Colon (tissue), 2 donors: Measurements from ENCODE around the gene NTN5.
"Not testable (repeated sequence)": the region's sequence is repeated elsewhere in the genome, so short reads cannot be mapped to it uniquely, and the experiment has no call there.

Source experiments
- FAIRE-seq: peaks from 2 replicates; lab custom pipeline; 2012; peaks lifted over from hg19 to GRCh38; lab: Jason Lieb, UNC
- donor health status: control.
- donor health status: control.

Gene NTN5

GRCh38 chr19:48644355-48644754 lies 28.5 kb downstream of the NTN5 start:
- FAIRE-seq = no peak

DNA sequence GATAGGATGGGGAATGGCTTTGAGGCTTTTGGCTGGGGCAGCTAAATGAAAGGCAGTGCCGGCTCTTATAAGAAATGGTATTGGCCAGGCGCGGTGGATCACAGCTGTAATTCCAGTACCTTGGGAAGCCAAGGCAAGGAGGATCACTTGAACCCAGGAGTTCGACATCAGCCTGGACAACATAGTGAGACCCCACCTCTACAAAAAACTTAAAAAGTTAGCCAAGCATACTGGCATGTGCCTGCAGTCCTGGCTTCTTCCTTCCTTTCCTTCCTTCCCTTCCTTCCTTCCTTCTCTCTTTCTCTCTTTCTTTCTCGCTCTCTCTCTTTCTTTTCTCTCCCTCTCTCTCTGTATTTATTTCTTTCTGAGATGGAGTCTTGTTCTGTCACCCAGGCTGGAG lies 30.0 kb downstream of the NTN5 start:
- no peak for FAIRE-seq

GRCh38 chr19:48641850-48642249 lies 31.0 kb downstream of the NTN5 start:
- FAIRE-seq = no peak

- no peak for FAIRE-seq
Observed at GRCh38 chr19:48639483-48640375, 33.1 kb downstream of the NTN5 start.

- no peak for FAIRE-seq
Observed at GRCh38 chr19:48638831-48639381, 33.9 kb downstream of the NTN5 start.

- FAIRE-seq = no peak
Observed at GRCh38 chr19:48637948-48638830, 34.6 kb downstream of the NTN5 start.

DNA sequence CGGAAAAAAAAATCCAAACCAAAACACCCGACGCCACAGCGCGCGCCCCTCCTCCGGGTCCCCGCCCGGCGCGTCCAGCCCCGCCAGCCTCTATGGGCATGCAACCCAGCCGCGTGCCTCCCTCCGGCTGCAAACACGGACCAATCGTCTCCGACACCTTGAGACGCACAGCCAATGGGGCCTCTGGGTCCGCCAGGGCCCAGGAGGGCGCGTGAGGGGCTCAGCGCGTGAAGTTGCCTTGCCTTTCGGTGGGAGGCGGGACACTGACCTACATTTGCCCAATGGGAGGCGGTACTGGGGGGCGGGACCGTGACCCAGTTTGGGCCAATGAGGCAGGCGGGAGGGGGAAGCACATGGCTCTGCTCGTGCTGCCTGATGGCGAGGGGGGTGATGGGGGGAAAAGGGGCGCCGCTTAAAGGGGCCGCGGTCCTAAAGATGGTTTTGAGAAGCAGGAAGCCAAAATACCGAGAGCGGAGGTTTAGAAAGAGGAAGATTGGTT lies 35.3 kb downstream of the NTN5 start:
- FAIRE-seq = no peak

- no peak for FAIRE-seq
Observed at GRCh38 chr19:48636859-48637448, 35.9 kb downstream of the NTN5 start, which contains the start of gene DBP. TSS of gene DBP (minus strand) at chr19:48637379. CDS start at chr19:48636994, 385 bp downstream.

DNA sequence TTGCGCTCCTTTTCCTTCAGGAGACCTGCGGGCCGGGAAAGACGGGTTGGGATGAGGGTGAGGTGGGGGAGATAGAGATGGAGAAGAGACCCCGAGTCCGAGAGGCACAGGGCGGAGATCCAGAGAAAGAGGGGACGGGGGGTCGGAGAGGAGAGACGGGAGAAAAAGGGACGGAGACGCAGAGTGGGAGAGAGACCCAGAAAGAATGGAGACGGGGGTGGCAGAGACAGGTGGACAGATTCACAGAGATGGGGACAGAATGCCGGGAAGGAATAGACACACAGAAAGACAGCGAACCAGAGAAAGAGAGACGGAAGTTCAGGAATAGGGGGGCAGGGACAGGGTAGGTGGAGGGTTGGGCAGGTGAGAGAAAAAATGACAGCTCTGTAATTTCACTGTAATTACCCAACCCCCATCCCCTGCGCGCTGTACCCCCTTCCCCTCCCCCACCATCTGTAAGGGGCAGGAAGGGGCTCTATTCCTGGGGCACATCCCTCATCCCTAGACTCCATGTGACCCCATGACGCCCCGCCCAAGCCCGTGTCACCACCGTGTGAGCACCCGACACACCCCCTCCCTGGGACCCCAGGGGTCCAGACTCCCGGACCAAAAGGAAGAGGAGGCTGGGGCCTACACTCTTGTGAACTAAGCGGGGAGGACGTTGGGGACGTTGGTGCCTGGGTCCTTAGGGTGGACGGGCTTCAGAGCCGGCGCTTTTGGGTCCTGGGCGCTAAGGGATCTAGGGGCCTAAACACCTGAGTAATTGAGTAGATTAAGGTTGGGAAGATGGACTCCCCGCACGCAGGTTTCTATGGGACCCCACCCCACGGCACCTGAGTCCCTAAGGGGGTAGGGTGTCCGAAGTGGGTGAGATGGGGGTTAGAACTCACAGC lies 36.6 kb downstream of the NTN5 start:
- no peak for FAIRE-seq

DNA sequence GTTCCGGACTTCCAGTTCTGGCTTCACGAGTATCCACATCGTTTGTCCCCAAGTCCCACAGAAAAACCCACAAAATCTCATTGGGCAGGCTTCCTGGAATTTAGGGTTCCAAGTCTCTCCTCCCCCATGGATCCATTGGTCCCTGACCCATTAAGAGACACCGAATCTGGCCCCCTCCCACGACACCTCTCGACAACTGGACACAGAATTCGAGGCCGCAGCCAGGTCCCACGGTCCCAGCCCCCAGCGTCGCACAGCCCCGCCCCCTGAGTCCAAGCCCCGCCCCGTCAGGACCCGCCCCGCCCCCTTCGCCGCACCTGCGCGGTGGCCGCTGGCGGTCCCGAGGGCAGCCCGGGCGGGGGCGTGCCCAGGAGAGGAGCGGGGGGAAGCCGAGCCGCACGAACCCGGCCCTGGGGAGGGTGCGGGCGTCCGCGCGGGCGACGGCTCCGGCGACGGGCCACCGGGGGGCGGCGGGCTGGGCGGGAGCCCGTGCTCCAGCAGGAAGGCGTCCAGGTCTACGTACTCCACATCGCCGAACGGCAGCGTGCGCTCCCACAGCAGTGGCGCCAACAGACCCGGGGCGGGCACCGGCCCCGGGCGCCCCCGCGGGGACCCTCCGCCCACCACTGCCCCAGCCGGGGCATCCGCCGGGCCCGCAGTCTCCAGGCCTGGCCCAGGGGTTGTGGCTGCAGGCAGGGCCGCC lies 37.4 kb downstream of the NTN5 start:
- FAIRE-seq = no peak

GRCh38 chr19:48634424-48635262 lies 38.2 kb downstream of the NTN5 start:
- FAIRE-seq = no peak

GRCh38 chr19:48634036-48634342 lies 38.8 kb downstream of the NTN5 start:
- FAIRE-seq = no peak

DNA sequence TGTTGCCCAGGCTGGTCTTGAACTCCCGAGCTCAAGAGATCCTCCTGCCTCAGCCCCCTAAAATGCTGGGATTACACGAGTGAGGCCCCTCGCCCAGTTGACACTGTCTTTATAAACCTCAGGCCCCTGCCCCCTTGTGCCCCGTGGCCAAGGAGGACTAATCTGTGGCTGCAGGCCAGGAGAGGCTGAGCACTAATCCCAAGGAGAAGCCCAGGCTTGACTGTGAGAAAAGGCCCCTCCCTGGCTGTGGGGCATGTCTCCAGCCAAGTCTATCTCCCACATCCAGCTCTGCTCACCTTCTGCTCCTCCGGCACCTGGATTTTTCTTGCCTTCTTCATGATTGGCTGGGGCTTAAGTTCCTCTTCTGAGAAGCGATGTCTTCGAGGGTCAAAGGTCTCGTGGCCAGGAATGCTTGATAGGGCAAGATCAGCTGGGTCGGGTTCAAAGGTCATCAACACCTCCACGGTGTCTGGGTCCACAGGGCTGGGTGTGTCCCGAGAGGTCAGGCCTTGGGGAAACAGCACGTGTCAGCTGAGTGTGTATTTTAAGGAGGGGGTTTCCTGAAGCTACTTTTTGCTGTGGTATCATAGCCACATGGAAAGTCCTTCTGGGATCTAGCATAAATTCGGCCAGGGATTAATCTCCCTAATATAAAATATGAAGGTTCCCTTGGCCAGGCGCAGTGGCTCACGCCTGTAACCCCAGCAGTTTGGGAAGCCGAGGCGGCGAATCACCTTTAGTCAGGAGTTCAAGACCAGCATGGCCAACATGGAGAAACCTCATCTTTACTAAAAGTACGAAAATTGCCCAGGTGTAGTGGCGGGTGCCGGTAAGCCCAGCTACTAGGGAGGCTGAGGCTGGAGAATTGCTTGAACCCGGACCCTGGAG lies 39.4 kb downstream of the NTN5 start:
- no peak for FAIRE-seq

DNA sequence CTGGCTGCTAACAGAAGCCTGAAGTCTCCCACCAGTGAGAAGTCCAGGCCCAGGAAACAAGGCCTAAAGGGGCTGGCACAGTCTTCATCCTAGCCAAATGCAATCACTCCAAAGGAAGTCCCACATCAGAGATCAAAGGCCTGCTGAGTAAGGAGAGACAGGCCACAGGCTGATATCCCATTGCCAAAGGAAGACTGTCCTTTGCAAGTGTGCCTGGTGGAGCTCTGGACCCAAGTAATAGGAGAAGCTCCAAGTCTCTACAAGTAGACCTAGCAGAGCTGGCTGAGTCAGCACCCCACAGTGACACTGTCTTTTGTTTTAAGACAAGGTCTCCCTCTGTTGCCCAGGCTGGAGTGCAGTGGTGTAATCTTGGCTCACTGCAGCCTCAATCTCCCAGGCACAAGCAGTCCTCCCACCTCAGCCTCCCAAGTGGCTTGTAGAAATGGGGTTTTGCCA lies 40.1 kb downstream of the NTN5 start:
- FAIRE-seq = no peak

DNA sequence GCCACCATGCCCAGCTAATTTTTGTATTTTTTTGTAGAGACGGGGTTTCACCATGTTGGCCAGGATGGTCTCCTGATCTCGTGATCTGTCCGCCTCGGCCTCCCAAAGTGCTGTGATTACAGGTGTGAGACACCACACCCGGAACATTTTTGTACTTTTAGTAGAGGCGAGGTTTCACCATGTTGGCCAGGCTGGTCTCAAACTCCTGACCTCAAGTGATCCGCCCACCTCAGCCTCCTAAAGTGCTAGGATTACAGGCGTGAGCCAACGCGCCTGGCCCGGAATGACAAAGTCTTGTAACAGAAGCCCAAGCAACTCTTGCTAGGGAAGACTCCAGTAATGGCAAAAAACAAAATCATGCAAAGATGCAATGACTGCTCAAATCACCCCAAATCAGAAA lies 40.5 kb downstream of the NTN5 start:
- FAIRE-seq = not testable (repeated sequence)

DNA sequence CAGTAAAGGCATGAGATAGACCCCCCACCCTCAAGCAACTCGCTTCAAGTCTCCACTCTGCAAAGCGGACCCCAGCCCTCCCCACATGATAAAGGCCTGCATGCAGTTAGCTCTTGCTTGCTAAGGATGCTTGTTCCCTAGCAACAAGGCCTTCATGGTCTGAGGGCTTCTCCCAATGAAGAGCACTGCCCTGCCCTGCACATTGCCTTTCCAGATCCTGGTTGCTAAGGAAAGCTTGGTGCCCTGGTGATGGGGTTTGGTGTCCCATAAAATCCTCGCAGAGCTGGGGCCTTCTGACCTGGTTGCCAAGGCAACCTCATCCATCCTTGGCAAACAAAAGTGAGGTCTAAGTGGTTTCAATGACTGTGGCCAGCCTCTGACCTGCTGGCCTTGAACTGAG lies 41.6 kb downstream of the NTN5 start:
- FAIRE-seq = no peak

GRCh38 chr19:48630296-48631063 lies 42.3 kb downstream of the NTN5 start:
- FAIRE-seq = no peak
